ENCODE data around the gene SPATA32. TPM values are rescaled to one million over a fixed set of nuclear protein-coding genes. Genes with fewer than 3 reads are reported as not detected.

Gene SPATA32
- total RNA-seq, 1 donor from 2014 or later: not detected

- Histone ChIP-seq H3K9me3 (no peaks in the 10 kb centered on the region), H3K4me1 (peaks cover 4 to 5% of the 10 kb centered on the region in 2 donors), H3K36me3 (no peaks in the 10 kb centered on the region), H3K27ac (peak within 1 kb of the TSS in 1 of 2 donors; percentile 3), H3K4me3 (peak within 1 kb of the TSS; percentile 66 to 70), H3K27me3 (peaks cover 5% of the 10 kb centered on the region)
- intact Hi-C loops (cut with DNase I): no loop called here
- no peak for TF ChIP-seq CTCF (IDR thresholded peaks at IDR 0.05)
- DNase-seq (ENCODE audit: low spot score in 2 of 2): peak in 1 of 2 donors; percentile 70
Observed at GRCh38 chr17:45221081-45222013, 40.5 kb downstream of the SPATA32 start, which contains the start of gene FMNL1. Gene FMNL1, plus strand, starts transcription at chr17:45221885. Its CDS starts 240 bp downstream, at chr17:45222125.

- intact Hi-C loops (cut with DNase I): no loop called here
- TF ChIP-seq CTCF (IDR thresholded peaks at IDR 0.05): no peak
Observed at GRCh38 chr17:45220079-45220478, 41.8 kb downstream of the SPATA32 start.

GRCh38 chr17:45218895-45219661, 42.8 kb downstream of the SPATA32 start:
- H3K4me1 ChIP-seq: peaks cover 4 to 5% of the 10 kb centered on the region in 2 donors
- TF ChIP-seq CTCF (IDR thresholded peaks at IDR 0.05): peak; percentile 89 to 95 (median 90)
- DNase-seq (ENCODE audit: low spot score in 2 of 2): peak; percentile 48 to 92
- H3K27me3 ChIP-seq: peaks cover 5% of the 10 kb centered on the region
- no peak overlapping the region for H3K27ac ChIP-seq
- no peaks in the 10 kb centered on the region for H3K36me3 ChIP-seq
- no peaks in the 10 kb centered on the region for H3K9me3 ChIP-seq
- no peak overlapping the region for H3K4me3 ChIP-seq
- intact Hi-C loops (cut with DNase I): loop anchor here (1.0 to 10.0 kb wide), 4 partner anchors 16 to 616 kb away; no protein-coding TSS in a partner anchor

More at GRCh38 chr17:45220079-45220478, 41.8 kb downstream of the SPATA32 start:
- Histone ChIP-seq H3K27me3 (peaks cover 5% of the 10 kb centered on the region), H3K36me3 (no peaks in the 10 kb centered on the region), H3K27ac (no peak overlapping the region), H3K4me3 (no peak overlapping the region), H3K4me1 (peaks cover 4 to 5% of the 10 kb centered on the region in 2 donors), H3K9me3 (no peaks in the 10 kb centered on the region)
- no peak for DNase-seq (ENCODE audit: low spot score in 2 of 2)

Other genes starting within 250 kb of the SPATA32 start
- gene DCAKD, start 210.5 kb downstream of the SPATA32 start, total RNA-seq: 5.0 TPM
- 89.7 TPM for gene NMT1, start 200.8 kb downstream of the SPATA32 start, total RNA-seq
- 65.5 TPM for gene PLCD3, start 129.6 kb downstream of the SPATA32 start, total RNA-seq
- gene ACBD4, start 126.4 kb downstream of the SPATA32 start, total RNA-seq: 14.7 TPM
- gene HEXIM1, start 113.6 kb downstream of the SPATA32 start, total RNA-seq: 23.7 TPM
- gene HEXIM2, start 100.2 kb downstream of the SPATA32 start, total RNA-seq: 1.4 TPM
- 10.7 TPM for gene FMNL1, start 40.2 kb downstream of the SPATA32 start, total RNA-seq
- 7.7 TPM for gene MAP3K14, start 54.9 kb upstream of the SPATA32 start, total RNA-seq
- gene ARHGAP27, start 170.8 kb upstream of the SPATA32 start, total RNA-seq: 80.6 TPM
- 30.2 TPM for gene PLEKHM1, start 228.6 kb upstream of the SPATA32 start, total RNA-seq